Measurements from ENCODE around the gene CD180.

DNA sequence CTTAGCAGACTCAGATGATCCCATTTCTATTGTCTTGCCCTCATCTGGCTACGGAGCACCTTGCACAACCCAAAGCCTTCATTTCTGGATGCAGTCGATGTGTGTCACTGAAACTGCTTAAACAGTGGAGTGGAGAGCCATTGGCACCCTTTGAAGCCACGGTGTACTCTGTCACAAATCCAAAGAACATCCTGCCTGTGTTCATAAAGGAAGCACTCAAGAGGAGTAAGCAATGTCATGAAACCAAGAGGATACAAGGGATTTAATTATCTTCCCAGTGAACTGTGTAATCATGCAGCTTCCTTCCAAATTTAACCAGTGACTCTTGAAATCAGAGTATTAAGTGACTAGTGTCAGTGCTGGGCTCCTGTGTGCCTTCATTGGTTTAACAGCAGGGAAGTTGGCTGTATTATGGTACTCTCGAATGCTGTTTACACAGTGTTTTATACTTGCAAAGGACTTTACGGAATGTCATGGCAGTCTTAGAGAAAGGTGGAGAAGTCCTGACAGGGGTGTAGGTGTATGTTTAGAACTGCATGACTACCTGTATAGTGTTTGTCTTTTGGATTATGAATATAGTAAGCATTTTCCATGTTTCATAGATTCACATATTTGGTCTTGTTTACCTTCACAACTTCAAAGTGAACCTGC is 41.9 kb downstream of the CD180 start:
- TF ChIP-seq, protein P1, sequence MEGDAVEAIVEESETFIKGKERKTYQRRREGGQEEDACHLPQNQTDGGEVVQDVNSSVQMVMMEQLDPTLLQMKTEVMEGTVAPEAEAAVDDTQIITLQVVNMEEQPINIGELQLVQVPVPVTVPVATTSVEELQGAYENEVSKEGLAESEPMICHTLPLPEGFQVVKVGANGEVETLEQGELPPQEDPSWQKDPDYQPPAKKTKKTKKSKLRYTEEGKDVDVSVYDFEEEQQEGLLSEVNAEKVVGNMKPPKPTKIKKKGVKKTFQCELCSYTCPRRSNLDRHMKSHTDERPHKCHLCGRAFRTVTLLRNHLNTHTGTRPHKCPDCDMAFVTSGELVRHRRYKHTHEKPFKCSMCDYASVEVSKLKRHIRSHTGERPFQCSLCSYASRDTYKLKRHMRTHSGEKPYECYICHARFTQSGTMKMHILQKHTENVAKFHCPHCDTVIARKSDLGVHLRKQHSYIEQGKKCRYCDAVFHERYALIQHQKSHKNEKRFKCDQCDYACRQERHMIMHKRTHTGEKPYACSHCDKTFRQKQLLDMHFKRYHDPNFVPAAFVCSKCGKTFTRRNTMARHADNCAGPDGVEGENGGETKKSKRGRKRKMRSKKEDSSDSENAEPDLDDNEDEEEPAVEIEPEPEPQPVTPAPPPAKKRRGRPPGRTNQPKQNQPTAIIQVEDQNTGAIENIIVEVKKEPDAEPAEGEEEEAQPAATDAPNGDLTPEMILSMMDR (IDR thresholded peaks at IDR 0.05; ENCODE audit: low read length) = no peak
- TF ChIP-seq EZH2 (optimal IDR thresholded peaks at IDR 0.05; ENCODE audit: low read depth, low read length) = no peak
- TF ChIP-seq EZH2phosphoT487 (IDR thresholded peaks at IDR 0.05; ENCODE audit: low read length) = no peak

Measured in MM.1S (cell line).